K562 (cell line): Measurements from ENCODE around the gene BNIP5. TPM values are rescaled to one million over a fixed set of nuclear protein-coding genes. Genes with fewer than 3 reads are reported as not detected.
A peak's percentile ranks its signal among the peaks of the same experiment; 100 is the strongest.

ENCODE experiments used
- ATF3 ChIP-seq, 2 experiments: fragments of 450-650 bp in 1 of 2; sonication (generic) in 1 of 2; formaldehyde crosslinking in 1 of 2; IDR thresholded peaks in 1 of 2; conservative IDR thresholded peaks in 1 of 2; 2 replicates each; pipeline versions ENCODE4 v1.6.1 to v1.8.1; 2016 to 2023; ENCODE audit warnings: mild to moderate bottlenecking in 2 of 2, moderate library complexity in 2 of 2, inconsistent platforms in 1 of 2, missing genetic modification reagents in 1 of 2
- CHCHD3 ChIP-seq: fragments of 250-450 bp; sonication (Bioruptor Pico); IDR thresholded peaks from 2 replicates; pipeline ENCODE4 v2.1.2; 2022; ENCODE audit warnings: mild to moderate bottlenecking
- E2F4 ChIP-seq: sonication (generic); formaldehyde crosslinking; IDR thresholded peaks from 2 replicates; pipeline ENCODE4 v1.8.0; 2022; ENCODE audit warnings: mild to moderate bottlenecking, low read depth, missing genetic modification reagents
- FOXA3 ChIP-seq, 2 experiments: fragments of 450-650 bp in 1 of 2; sonication (generic) in 1 of 2; formaldehyde crosslinking; IDR thresholded peaks in 1 of 2; conservative IDR thresholded peaks in 1 of 2; 2 replicates each; pipeline versions ENCODE4 v1.4.0 to v1.8.0; 2020 to 2022; ENCODE audit warnings: mild to moderate bottlenecking in 2 of 2, missing genetic modification reagents in 1 of 2
- HES1 ChIP-seq: fragments of 450-650 bp; IDR thresholded peaks from 2 replicates; pipeline ENCODE4 v1.6.1; 2016; ENCODE audit warnings: low read depth, mild to moderate bottlenecking, moderate library complexity
- MEIS2 ChIP-seq: fragments of 450-650 bp; IDR thresholded peaks from 2 replicates; pipeline ENCODE4 v1.6.1; 2014; ENCODE audit warnings: mild to moderate bottlenecking; ENCODE audit not compliant: partially characterized antibody
- NBN ChIP-seq: fragments of 450-650 bp; IDR thresholded peaks from 2 replicates; pipeline ENCODE4 v1.6.1; 2016; ENCODE audit warnings: low read depth, mild to moderate bottlenecking
- NFIC ChIP-seq: fragments of 450-650 bp; IDR thresholded peaks from 2 replicates; pipeline ENCODE4 v1.6.1; 2017; ENCODE audit warnings: mild to moderate bottlenecking, inconsistent platforms
- PML ChIP-seq: IDR thresholded peaks from 2 replicates; pipeline ENCODE4 v1.6.1; 2012; ENCODE audit warnings: low read length, inconsistent platforms
- RBFOX2 ChIP-seq: fragments of 200-400 bp; formaldehyde crosslinking; IDR thresholded peaks from 2 replicates; pipeline ENCODE4 v1.6.1; 2017; ENCODE audit warnings: low read depth, mild to moderate bottlenecking, low read length, moderate library complexity
- SMARCA4 ChIP-seq: fragments of 450-650 bp; IDR thresholded peaks from 2 replicates; pipeline ENCODE4 v1.6.1; 2016
- SOX6 ChIP-seq: fragments of 450-650 bp; IDR thresholded peaks from 2 replicates; pipeline ENCODE4 v1.6.1; 2014; ENCODE audit warnings: mild to moderate bottlenecking
- TFAM ChIP-seq: fragments of 250-450 bp; sonication (Bioruptor Pico); conservative IDR thresholded peaks from 2 replicates; pipeline ENCODE4 v1.5.0; 2021; ENCODE audit warnings: mild to moderate bottlenecking, moderate library complexity
- polyA plus RNA-seq, 8 experiments: library from polyadenylated mRNA; depleted of rRNA in 4 of 8; stranded (reverse) in 5 of 8; unstranded in 3 of 8; fragments of >200 nt; fragmentation: Nextera tagmentation in 2 of 8; fragmentation: Illumina TruSeq in 1 of 8; extraction: Ambion mirVana in 2 of 8; extraction: Trizol in 1 of 8; gene quantifications; 2 replicates each; pipeline versions ENCODE4 v1.2.1 to v1.2.3, GENCODE V29; 2011 to 2014; ENCODE audit warnings: inconsistent platforms in 1 of 8, missing spikeins in 1 of 8
- total RNA-seq, 7 experiments: library from RNA; depleted of rRNA in 6 of 7; stranded (reverse); fragments of >200 nt in 6 of 7; fragmentation: Illumina TruSeq in 2 of 7; extraction: Trizol in 2 of 7; gene quantifications; 2 replicates each; pipeline versions ENCODE4 v1.2.1 to v1.2.3, GENCODE V29; 2011 to 2021; ENCODE audit warnings: low replicate concordance in 1 of 7
- TF ChIP-seq, protein P1 (sequence below): fragments of 150-350 bp; conservative IDR thresholded peaks from 2 replicates; pipeline ENCODE4 v1.6.1; 2014; ENCODE audit warnings: low read length

BNIP5 gene
- total and polyA plus RNA-seq, 9 of the 15 experiments (the other 6 are each of a cell fraction or from before 2014, with no cell fraction given) = not detected

GRCh38 chr6:36347621-36348020, 10.9 kb upstream of the BNIP5 start (continued):
- TF ChIP-seq, protein P1, sequence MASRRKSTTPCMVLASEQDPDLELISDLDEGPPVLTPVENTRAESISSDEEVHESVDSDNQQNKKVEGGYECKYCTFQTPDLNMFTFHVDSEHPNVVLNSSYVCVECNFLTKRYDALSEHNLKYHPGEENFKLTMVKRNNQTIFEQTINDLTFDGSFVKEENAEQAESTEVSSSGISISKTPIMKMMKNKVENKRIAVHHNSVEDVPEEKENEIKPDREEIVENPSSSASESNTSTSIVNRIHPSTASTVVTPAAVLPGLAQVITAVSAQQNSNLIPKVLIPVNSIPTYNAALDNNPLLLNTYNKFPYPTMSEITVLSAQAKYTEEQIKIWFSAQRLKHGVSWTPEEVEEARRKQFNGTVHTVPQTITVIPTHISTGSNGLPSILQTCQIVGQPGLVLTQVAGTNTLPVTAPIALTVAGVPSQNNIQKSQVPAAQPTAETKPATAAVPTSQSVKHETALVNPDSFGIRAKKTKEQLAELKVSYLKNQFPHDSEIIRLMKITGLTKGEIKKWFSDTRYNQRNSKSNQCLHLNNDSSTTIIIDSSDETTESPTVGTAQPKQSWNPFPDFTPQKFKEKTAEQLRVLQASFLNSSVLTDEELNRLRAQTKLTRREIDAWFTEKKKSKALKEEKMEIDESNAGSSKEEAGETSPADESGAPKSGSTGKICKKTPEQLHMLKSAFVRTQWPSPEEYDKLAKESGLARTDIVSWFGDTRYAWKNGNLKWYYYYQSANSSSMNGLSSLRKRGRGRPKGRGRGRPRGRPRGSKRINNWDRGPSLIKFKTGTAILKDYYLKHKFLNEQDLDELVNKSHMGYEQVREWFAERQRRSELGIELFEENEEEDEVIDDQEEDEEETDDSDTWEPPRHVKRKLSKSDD = no peak
- TF ChIP-seq TFAM (CRISPR knock-in tag) (no peak), RBFOX2 (no peak), SOX6 (peak; percentile 87), CHCHD3 (CRISPR knock-in tag) (no peak), ATF3 (IDR thresholded peaks at IDR 0.05) (peak; percentile 13; the same call in 1 of the 2 replicates), ATF3 (CRISPR knock-in tag; conservative IDR thresholded peaks at IDR 0.05) (0 out of 2 replicates have a peak, but pooled peaks have one; percentile 68), FOXA3 (CRISPR knock-in tag; conservative IDR thresholded peaks at IDR 0.05 in 1 of 2, IDR thresholded peaks at IDR 0.05 in 1 of 2) (peak; percentile 68 to 93; a peak in 3 of 4 replicates), HES1 (no peak), NBN (no peak), MEIS2 (peak; percentile 71), E2F4 (CRISPR knock-in tag) (no peak), SMARCA4 (peak; percentile 85), NFIC (peak; percentile 42), PML (peak; percentile 64; the same call in 1 of the 2 replicates)
